Right atrium auricular region (tissue), 2 donors: ENCODE results near the gene INAFM1. TPM values are rescaled to one million over a fixed set of nuclear protein-coding genes. Genes with fewer than 3 reads are reported as not detected.

ENCODE experiments used
- DNase-seq: peaks from one replicate; pipeline ENCODE4 v3.0.0-alpha.2; 2019; ENCODE audit warnings: low spot score
- H3K27ac ChIP-seq, 2 donors: fragments of 200-600 bp; sonication (generic); 1 replicate in 1 of 2; 2 replicates in 1 of 2; pipeline ENCODE4 v1.5.1; 2016 to 2019
- H3K27me3 ChIP-seq, 2 donors: fragments of 200-600 bp; sonication (generic); one replicate each; pipeline versions ENCODE4 v1.5.1 to v1.6.0; 2017 to 2019
- H3K36me3 ChIP-seq: fragments of 200-600 bp; sonication (generic); one replicate; pipeline ENCODE4 v1.5.1; 2016
- H3K4me1 ChIP-seq, 2 donors: fragments of 200-600 bp; sonication (generic); one replicate each; pipeline versions ENCODE4 v1.5.1 to v1.6.0; 2017 to 2019
- H3K4me3 ChIP-seq, 2 donors: fragments of 200-600 bp; sonication (generic); 1 replicate in 1 of 2; 2 replicates in 1 of 2; pipeline ENCODE4 v1.5.1; 2017 to 2019; ENCODE audit warnings: mild to moderate bottlenecking in 1 of 2, moderate library complexity in 1 of 2
- H3K9me3 ChIP-seq, 2 donors: fragments of 200-600 bp; sonication (generic); one replicate each; pipeline ENCODE4 v1.5.1; 2019
- total RNA-seq, 2 donors: library from RNA; depleted of rRNA; stranded (reverse); fragments of >200 nt; gene quantifications; one replicate each; pipeline ENCODE4 v1.1.0, GENCODE V29; 2016
- TF ChIP-seq, protein P1 (sequence below), 2 donors: fragments of 200-600 bp; sonication (generic); IDR thresholded peaks; one replicate each; pipeline ENCODE4 v1.5.1; 2019; ENCODE audit warnings: antibody characterized with exemption in 2 of 2

The INAFM1 gene
- total RNA-seq, 2 donors from 2014 or later, result 1.9 to 7.0 TPM

DNA sequence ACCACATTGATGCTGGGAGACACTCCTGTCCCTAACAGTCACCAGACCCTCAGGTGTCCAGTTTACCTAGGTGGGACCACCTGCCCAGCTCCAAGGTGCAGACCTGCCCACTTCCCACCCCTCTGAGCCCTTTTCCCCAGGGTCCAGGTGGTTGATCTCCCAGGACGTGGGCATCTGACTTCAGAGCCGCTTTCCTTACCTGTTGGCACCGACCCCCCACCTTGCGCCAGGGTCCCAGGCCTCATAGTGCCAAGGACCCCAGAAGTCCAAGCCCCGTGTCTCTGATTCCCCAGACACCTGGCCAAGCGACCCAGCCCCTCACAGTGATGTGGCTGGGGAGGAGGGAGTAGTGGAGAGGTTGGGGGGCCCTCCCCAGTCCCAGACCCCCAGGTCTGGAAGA, 34.1 kb upstream of the INAFM1 start:
- no peak for DNase-seq
- no peaks in the 10 kb centered on the region for H3K36me3 ChIP-seq
- no peak overlapping the region for H3K4me3 ChIP-seq
- H3K9me3 ChIP-seq, result no peaks in the 10 kb centered on the region
- H3K27ac ChIP-seq, result no peak overlapping the region
- H3K4me1 ChIP-seq, result peaks cover 0 to 45% of the 10 kb centered on the region in 2 donors
- H3K27me3 ChIP-seq, result no peaks in the 10 kb centered on the region
- TF ChIP-seq, protein P1, sequence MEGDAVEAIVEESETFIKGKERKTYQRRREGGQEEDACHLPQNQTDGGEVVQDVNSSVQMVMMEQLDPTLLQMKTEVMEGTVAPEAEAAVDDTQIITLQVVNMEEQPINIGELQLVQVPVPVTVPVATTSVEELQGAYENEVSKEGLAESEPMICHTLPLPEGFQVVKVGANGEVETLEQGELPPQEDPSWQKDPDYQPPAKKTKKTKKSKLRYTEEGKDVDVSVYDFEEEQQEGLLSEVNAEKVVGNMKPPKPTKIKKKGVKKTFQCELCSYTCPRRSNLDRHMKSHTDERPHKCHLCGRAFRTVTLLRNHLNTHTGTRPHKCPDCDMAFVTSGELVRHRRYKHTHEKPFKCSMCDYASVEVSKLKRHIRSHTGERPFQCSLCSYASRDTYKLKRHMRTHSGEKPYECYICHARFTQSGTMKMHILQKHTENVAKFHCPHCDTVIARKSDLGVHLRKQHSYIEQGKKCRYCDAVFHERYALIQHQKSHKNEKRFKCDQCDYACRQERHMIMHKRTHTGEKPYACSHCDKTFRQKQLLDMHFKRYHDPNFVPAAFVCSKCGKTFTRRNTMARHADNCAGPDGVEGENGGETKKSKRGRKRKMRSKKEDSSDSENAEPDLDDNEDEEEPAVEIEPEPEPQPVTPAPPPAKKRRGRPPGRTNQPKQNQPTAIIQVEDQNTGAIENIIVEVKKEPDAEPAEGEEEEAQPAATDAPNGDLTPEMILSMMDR (IDR thresholded peaks at IDR 0.05), result no peak

DNA sequence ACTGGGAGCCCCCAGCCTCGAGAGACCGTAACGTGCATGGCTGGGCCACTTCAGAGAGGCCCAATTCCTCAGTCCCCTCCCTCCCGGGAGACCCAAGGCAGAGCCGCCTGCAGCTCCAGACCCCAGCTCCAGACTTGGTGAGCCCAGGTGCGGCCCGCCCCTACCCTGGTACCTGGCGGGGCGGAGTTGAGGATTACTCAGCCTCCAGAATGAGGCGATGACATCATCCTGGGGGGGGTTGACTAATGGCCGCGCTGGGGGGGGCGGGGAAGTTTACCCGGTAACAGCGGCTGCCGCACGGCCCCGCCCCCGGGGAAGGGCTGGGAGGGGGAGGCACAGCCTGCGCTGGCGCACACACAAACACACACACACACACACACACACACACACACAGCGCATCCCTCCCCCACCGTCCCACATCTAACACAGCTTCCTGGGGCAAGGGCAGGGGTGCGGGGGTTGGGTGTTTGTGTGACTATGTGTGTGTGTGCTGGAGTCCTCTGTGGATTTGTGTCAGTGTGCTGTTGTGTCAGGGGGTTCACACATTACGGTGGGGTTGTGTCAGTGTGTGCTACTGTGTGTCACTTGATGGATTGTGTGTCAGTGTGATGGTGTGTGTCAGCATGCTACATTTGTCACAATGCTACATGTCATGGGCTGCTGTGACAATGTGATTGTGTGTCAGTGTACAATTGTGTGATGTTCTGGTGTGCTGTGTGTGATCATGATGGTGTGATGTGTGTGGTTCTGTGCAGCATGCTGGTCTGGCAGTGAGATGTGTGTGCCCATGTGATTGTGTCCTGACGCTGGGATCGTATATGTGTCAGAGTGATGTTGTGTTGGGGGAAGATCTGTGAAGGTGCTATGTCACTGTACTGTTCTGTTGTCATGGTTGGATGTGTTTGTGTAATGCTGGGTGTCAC, 33.4 kb upstream of the INAFM1 start:
- Histone ChIP-seq H3K4me1 (peaks cover 0 to 45% of the 10 kb centered on the region in 2 donors), H3K4me3 (no peak overlapping the region), H3K9me3 (no peaks in the 10 kb centered on the region), H3K27ac (no peak overlapping the region), H3K27me3 (no peaks in the 10 kb centered on the region), H3K36me3 (no peaks in the 10 kb centered on the region)
- TF ChIP-seq, protein P1 (IDR thresholded peaks at IDR 0.05), result no peak
- no peak for DNase-seq

DNA sequence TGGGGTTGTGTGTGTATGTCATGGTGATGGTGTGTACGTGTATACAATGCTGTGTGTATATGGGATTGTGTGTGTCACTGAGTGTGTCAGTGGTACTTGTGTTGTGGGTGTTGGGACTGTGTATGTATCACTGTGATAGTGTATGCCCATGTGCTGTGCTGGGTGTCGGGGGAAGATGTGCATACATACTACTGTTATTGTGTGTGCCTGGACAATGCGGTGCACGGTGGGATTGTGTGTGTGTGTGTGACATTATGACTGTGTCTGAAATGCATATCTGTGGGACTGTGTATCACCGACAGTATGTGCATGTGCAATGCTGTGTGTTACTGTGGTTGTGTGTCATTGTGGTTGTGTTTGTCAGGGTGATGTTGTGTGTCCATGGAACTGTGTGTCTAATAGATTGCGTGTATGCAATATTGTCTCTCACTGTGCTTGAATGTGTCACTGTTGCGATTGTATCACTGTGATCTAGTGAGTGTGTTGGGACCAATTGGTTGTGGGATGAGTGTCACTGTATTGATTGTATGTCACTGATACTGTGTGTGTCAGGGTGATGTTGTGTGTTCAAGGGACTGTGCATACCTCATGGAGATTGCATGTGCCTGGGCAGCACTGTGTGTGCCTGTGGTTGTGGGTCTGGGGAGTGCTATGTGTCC, 32.6 kb upstream of the INAFM1 start:
- peaks cover 0 to 45% of the 10 kb centered on the region in 2 donors for H3K4me1 ChIP-seq
- no peaks in the 10 kb centered on the region for H3K27me3 ChIP-seq
- DNase-seq, result no peak
- H3K36me3 ChIP-seq, result no peaks in the 10 kb centered on the region
- TF ChIP-seq, protein P1 (IDR thresholded peaks at IDR 0.05), result no peak
- H3K27ac ChIP-seq, result no peak overlapping the region
- H3K9me3 ChIP-seq, result no peaks in the 10 kb centered on the region
- H3K4me3 ChIP-seq, result no peak overlapping the region

DNA sequence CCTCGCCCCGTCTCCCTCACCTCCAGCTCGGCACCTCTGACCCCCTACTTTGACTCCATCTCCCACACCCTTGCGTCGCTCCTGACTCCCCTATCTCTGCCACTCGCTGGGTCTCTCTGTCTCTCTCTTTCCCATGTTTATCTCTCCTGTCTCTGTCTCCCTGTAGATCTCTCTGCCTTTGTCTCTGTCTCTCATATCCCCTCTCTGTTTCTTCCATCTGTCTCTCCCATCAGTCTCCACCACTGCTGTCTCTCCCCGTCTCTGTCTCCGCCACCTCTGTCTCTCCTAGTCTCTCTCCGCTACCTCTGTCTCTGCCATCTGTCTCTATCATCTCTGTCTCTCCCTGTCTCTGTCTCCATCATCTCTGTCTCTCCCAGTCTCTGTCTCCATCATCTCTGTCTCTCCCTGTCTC, 31.3 kb upstream of the INAFM1 start:
- peaks cover 0 to 45% of the 10 kb centered on the region in 2 donors for H3K4me1 ChIP-seq
- no peaks in the 10 kb centered on the region for H3K36me3 ChIP-seq
- no peak for DNase-seq
- TF ChIP-seq, protein P1 (IDR thresholded peaks at IDR 0.05), result no peak
- H3K4me3 ChIP-seq, result peak overlapping the region in 1 of 2 donors; percentile 45
- no peaks in the 10 kb centered on the region for H3K9me3 ChIP-seq
- no peak overlapping the region for H3K27ac ChIP-seq
- H3K27me3 ChIP-seq, result no peaks in the 10 kb centered on the region

DNA sequence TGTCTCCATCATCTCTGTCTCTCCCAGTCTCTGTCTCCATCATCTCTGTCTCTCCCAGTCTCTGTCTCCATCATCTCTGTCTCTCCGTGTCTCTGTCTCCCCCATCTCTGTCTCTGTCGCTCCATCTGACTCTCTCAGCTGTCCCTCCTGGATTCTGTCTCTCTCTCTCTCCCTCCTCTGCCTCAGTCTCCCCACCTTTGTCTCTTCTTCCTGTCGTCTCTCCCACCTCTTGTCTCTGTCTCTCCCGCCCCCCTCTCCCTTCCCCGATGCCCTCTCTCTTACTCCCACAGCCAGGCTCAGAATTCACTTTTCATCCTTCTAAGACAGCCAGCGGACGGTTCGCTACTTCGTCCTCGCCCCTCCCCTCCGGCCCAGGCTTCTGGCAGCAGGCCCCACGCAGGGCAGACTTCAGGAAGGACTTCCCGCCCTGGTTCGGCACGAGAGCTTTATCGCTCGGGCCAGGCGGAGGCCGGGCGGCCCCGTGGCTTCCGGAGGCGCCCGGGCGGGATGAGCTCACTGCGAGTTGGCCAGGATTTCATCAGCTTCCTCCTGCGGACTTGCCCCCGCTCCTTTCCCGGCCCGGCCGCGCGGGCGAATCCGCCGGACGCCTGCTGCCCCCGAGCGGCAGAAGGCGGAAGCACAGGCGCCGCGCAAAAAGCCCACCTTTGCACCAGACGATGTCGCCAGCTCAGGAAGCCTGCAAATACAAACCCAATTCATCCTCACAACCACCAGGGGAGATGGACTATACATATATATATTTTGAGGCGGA, 30.7 kb upstream of the INAFM1 start:
- no peaks in the 10 kb centered on the region for H3K27me3 ChIP-seq
- peak overlapping the region; percentile 31 to 67 for H3K27ac ChIP-seq
- TF ChIP-seq, protein P1 (IDR thresholded peaks at IDR 0.05), result peak; percentile 98 to 99
- H3K9me3 ChIP-seq, result no peaks in the 10 kb centered on the region
- H3K4me1 ChIP-seq, result peaks cover 0 to 45% of the 10 kb centered on the region in 2 donors
- DNase-seq, result peak; percentile 94
- peak overlapping the region; percentile 13 to 45 for H3K4me3 ChIP-seq
- H3K36me3 ChIP-seq, result no peaks in the 10 kb centered on the region
